Esophagus mucosa (tissue), 1 donor: ENCODE measurements around the gene PSME1. TPM values are rescaled to one million over a fixed set of nuclear protein-coding genes. Genes with fewer than 3 reads are reported as not detected.

Experiments used
- ATAC-seq: fragments of 200-7000 bp; cut with Tn5 transposase; one replicate; pipeline ENCODE4 v1.9.1; 2020
- total RNA-seq: library from RNA; stranded (reverse); gene quantifications from one replicate; pipeline ENCODE4 v1.2.4, GENCODE V29; 2023
- donor health status: DM: yes; HTN: yes; CAD: no.

Gene PSME1
- total RNA-seq, 1 donor from 2014 or later, result 123 TPM

GRCh38 chr14:24177041-24177825 is 41.2 kb downstream of the PSME1 start:
- no peak for ATAC-seq

GRCh38 chr14:24177891-24178290 is 41.9 kb downstream of the PSME1 start:
- ATAC-seq, result no peak

GRCh38 chr14:24178399-24179178 is 42.6 kb downstream of the PSME1 start:
- no peak for ATAC-seq

GRCh38 chr14:24179294-24179960 is 43.4 kb downstream of the PSME1 start:
- no peak for ATAC-seq

- ATAC-seq, result peak; percentile 9
Measured at GRCh38 chr14:24179961-24180796, 44.2 kb downstream of the PSME1 start.

- ATAC-seq, result no peak
Measured at GRCh38 chr14:24181371-24182077, 45.5 kb downstream of the PSME1 start.

- ATAC-seq, result no peak
Measured at GRCh38 chr14:24182110-24182882, 46.3 kb downstream of the PSME1 start.

- no peak for ATAC-seq
Measured at GRCh38 chr14:24183014-24183481, 47.1 kb downstream of the PSME1 start.

- ATAC-seq, result no peak
Measured at GRCh38 chr14:24184104-24184970, 48.3 kb downstream of the PSME1 start.

- no peak for ATAC-seq
Measured at GRCh38 chr14:24185026-24185425, 49.0 kb downstream of the PSME1 start.

- no peak for ATAC-seq
Measured at GRCh38 chr14:24185741-24186140, 49.7 kb downstream of the PSME1 start.

GRCh38 chr14:24186831-24187538 is 51.0 kb downstream of the PSME1 start:
- no peak for ATAC-seq

- no peak for ATAC-seq
Measured at GRCh38 chr14:24187539-24187915, 51.5 kb downstream of the PSME1 start.

Other genes with a start within 250 kb of the PSME1 start
- gene DHRS4, start 182.4 kb upstream of the PSME1 start, total RNA-seq, result 22.2 TPM
- gene DHRS4L2, start 147.3 kb upstream of the PSME1 start, total RNA-seq, result 28.8 TPM
- gene CARMIL3, start 84.2 kb upstream of the PSME1 start, total RNA-seq, result 0.48 TPM
- gene CPNE6, start 64.6 kb upstream of the PSME1 start, total RNA-seq, result not detected
- gene PCK2, start 41.9 kb upstream of the PSME1 start, total RNA-seq, result 44.4 TPM
- gene DCAF11, start 21.4 kb upstream of the PSME1 start, total RNA-seq, result 48.2 TPM
- 1.1 TPM for gene NRL, start 21.2 kb upstream of the PSME1 start, total RNA-seq
- gene FITM1, start 5.5 kb upstream of the PSME1 start, total RNA-seq, result 0.60 TPM
- 19.1 TPM for gene EMC9, start 5.4 kb downstream of the PSME1 start, total RNA-seq
- 116 TPM for gene PSME2, start 10.4 kb downstream of the PSME1 start, total RNA-seq
- gene RNF31, start 11.3 kb downstream of the PSME1 start, total RNA-seq, result 39.7 TPM
- 44.2 TPM for gene IRF9, start 25.1 kb downstream of the PSME1 start, total RNA-seq
- 5.4 TPM for gene REC8, start 35.9 kb downstream of the PSME1 start, total RNA-seq
- gene IPO4, start 52.6 kb downstream of the PSME1 start, total RNA-seq, result 44.6 TPM
- 30.3 TPM for gene TM9SF1, start 59.2 kb downstream of the PSME1 start, total RNA-seq
- gene TSSK4, start 69.5 kb downstream of the PSME1 start, total RNA-seq, result not detected
- gene CHMP4A, start 77.3 kb downstream of the PSME1 start, total RNA-seq, result 49.0 TPM
- gene MDP1, start 79.9 kb downstream of the PSME1 start, total RNA-seq, result 9.5 TPM
- gene NEDD8, start 96.2 kb downstream of the PSME1 start, total RNA-seq, result 131 TPM
- 38.9 TPM for gene GMPR2, start 96.7 kb downstream of the PSME1 start, total RNA-seq
- gene TINF2, start 106.4 kb downstream of the PSME1 start, total RNA-seq, result 97.0 TPM
- gene TGM1, start 127.0 kb downstream of the PSME1 start, total RNA-seq, result 1,652 TPM
- 91.5 TPM for gene RABGGTA, start 135.4 kb downstream of the PSME1 start, total RNA-seq
- gene DHRS1, start 163.6 kb downstream of the PSME1 start, total RNA-seq, result 110 TPM
- 20.5 TPM for gene NOP9, start 163.7 kb downstream of the PSME1 start, total RNA-seq
- 27.4 TPM for gene CIDEB, start 171.8 kb downstream of the PSME1 start, total RNA-seq
- 82.9 TPM for gene LTB4R2, start 173.9 kb downstream of the PSME1 start, total RNA-seq
- 94.9 TPM for gene LTB4R, start 175.3 kb downstream of the PSME1 start, total RNA-seq
- 4.5 TPM for gene ADCY4, start 198.9 kb downstream of the PSME1 start, total RNA-seq
- gene RIPK3, start 203.8 kb downstream of the PSME1 start, total RNA-seq, result 10.5 TPM
- 3.4 TPM for gene NFATC4, start 232.0 kb downstream of the PSME1 start, total RNA-seq